ENCODE data around the gene NOP56.

DNA sequence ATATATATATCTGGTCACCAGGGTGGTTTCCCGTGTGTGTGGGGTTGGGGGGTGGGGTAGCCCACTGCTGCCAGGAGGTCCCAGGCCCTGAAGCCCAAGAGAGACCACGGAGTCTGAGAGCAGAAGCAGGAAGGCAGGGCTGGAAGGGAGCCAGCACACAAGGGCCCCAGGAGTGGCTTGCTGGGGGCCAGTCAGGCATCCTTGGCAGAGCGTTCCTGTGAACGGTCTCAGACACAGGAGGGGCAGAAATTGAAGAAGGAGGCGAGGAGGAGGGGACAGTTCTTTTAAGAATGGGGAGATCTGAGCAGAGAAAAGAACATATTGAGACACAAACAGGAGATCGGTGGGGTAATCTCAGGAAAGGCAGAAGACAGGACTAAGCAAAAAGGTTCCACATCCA, 38.3 kb downstream of the NOP56 start:
- no peak for TF ChIP-seq POLR2A (IDR thresholded peaks at IDR 0.05)
- no peak for TF ChIP-seq POLR2AphosphoS5 (IDR thresholded peaks at IDR 0.05)
